ENCODE measurements around the gene RAB6B.

Gene RAB6B

GRCh38 chr3:133831966-133832801 lies 63.5 kb downstream of the RAB6B start:
- no peaks in the 10 kb centered on the region for H3K9me3 ChIP-seq (ENCODE audit: control insufficient read depth in 5 of 5, low read length in 5 of 5)

GRCh38 chr3:133830071-133830470 lies 65.6 kb downstream of the RAB6B start:
- no peak overlapping the region for H3K4me3 ChIP-seq (ENCODE audit: low read depth in 1 of 5, low read length in 5 of 5)
- H3K36me3 ChIP-seq (ENCODE audit: control insufficient read depth in 5 of 5, insufficient read depth in 5 of 5, low read length in 5 of 5), result peaks cover 0 to 25% (median 5%) of the 10 kb centered on the region in 5 donors
- H3K27me3 ChIP-seq (ENCODE audit: control insufficient read depth in 5 of 5, insufficient read depth in 4 of 5, low read length in 5 of 5), result no peaks in the 10 kb centered on the region
- H3K9me3 ChIP-seq (ENCODE audit: control insufficient read depth in 5 of 5, low read length in 5 of 5), result no peaks in the 10 kb centered on the region
- no peaks in the 10 kb centered on the region for H3K4me1 ChIP-seq (ENCODE audit: control insufficient read depth in 5 of 5, insufficient read depth in 5 of 5, low read length in 5 of 5)
- no peak overlapping the region for H3K9ac ChIP-seq (ENCODE audit: low read length in 5 of 5)
- no peak overlapping the region for H3K27ac ChIP-seq (ENCODE audit: low read depth, low read length)

More at GRCh38 chr3:133831966-133832801, 63.5 kb downstream of the RAB6B start:
- Histone ChIP-seq H3K27me3 (ENCODE audit: control insufficient read depth in 5 of 5, insufficient read depth in 4 of 5, low read length in 5 of 5) (no peaks in the 10 kb centered on the region), H3K36me3 (ENCODE audit: control insufficient read depth in 5 of 5, insufficient read depth in 5 of 5, low read length in 5 of 5) (peaks cover 0 to 27% (median 11%) of the 10 kb centered on the region in 5 donors), H3K27ac (ENCODE audit: low read depth, low read length) (no peak overlapping the region), H3K4me3 (ENCODE audit: low read depth in 1 of 5, low read length in 5 of 5) (no peak overlapping the region), H3K4me1 (ENCODE audit: control insufficient read depth in 5 of 5, insufficient read depth in 5 of 5, low read length in 5 of 5) (no peaks in the 10 kb centered on the region), H3K9ac (ENCODE audit: low read length in 5 of 5) (no peak overlapping the region)

- Histone ChIP-seq H3K4me1 (ENCODE audit: control insufficient read depth in 5 of 5, insufficient read depth in 5 of 5, low read length in 5 of 5) (no peaks in the 10 kb centered on the region), H3K27me3 (ENCODE audit: control insufficient read depth in 5 of 5, insufficient read depth in 4 of 5, low read length in 5 of 5) (no peaks in the 10 kb centered on the region), H3K27ac (ENCODE audit: low read depth, low read length) (no peak overlapping the region), H3K4me3 (ENCODE audit: low read depth in 1 of 5, low read length in 5 of 5) (no peak overlapping the region), H3K36me3 (ENCODE audit: control insufficient read depth in 5 of 5, insufficient read depth in 5 of 5, low read length in 5 of 5) (peaks cover 0 to 27% (median 11%) of the 10 kb centered on the region in 5 donors), H3K9ac (ENCODE audit: low read length in 5 of 5) (no peak overlapping the region), H3K9me3 (ENCODE audit: control insufficient read depth in 5 of 5, low read length in 5 of 5) (no peaks in the 10 kb centered on the region)
These were observed 66.4 kb downstream of the RAB6B start for GRCh38 chr3:133829310-133829707.

GRCh38 chr3:133828576-133829309 lies 66.9 kb downstream of the RAB6B start:
- Histone ChIP-seq H3K9ac (ENCODE audit: low read length in 5 of 5) (no peak overlapping the region), H3K4me1 (ENCODE audit: control insufficient read depth in 5 of 5, insufficient read depth in 5 of 5, low read length in 5 of 5) (no peaks in the 10 kb centered on the region), H3K9me3 (ENCODE audit: control insufficient read depth in 5 of 5, low read length in 5 of 5) (no peaks in the 10 kb centered on the region), H3K27ac (ENCODE audit: low read depth, low read length) (no peak overlapping the region), H3K36me3 (ENCODE audit: control insufficient read depth in 5 of 5, insufficient read depth in 5 of 5, low read length in 5 of 5) (peaks cover 0 to 28% (median 16%) of the 10 kb centered on the region in 5 donors), H3K4me3 (ENCODE audit: low read depth in 1 of 5, low read length in 5 of 5) (no peak overlapping the region), H3K27me3 (ENCODE audit: control insufficient read depth in 5 of 5, insufficient read depth in 4 of 5, low read length in 5 of 5) (no peaks in the 10 kb centered on the region)

- no peak overlapping the region for H3K9ac ChIP-seq (ENCODE audit: low read length in 5 of 5)
These were observed 68.0 kb downstream of the RAB6B start for GRCh38 chr3:133827684-133828083.

GRCh38 chr3:133827136-133827535 lies 68.5 kb downstream of the RAB6B start:
- no peak overlapping the region for H3K27ac ChIP-seq (ENCODE audit: low read depth, low read length)
- no peaks in the 10 kb centered on the region for H3K4me1 ChIP-seq (ENCODE audit: control insufficient read depth in 5 of 5, insufficient read depth in 5 of 5, low read length in 5 of 5)
- no peaks in the 10 kb centered on the region for H3K9me3 ChIP-seq (ENCODE audit: control insufficient read depth in 5 of 5, low read length in 5 of 5)
- H3K4me3 ChIP-seq (ENCODE audit: low read depth in 1 of 5, low read length in 5 of 5), result no peak overlapping the region
- H3K36me3 ChIP-seq (ENCODE audit: control insufficient read depth in 5 of 5, insufficient read depth in 5 of 5, low read length in 5 of 5), result peaks cover 2 to 30% (median 19%) of the 10 kb centered on the region in 5 donors
- H3K27me3 ChIP-seq (ENCODE audit: control insufficient read depth in 5 of 5, insufficient read depth in 4 of 5, low read length in 5 of 5), result no peaks in the 10 kb centered on the region
- no peak overlapping the region for H3K9ac ChIP-seq (ENCODE audit: low read length in 5 of 5)

More at GRCh38 chr3:133827684-133828083, 68.0 kb downstream of the RAB6B start:
- Histone ChIP-seq H3K4me3 (ENCODE audit: low read depth in 1 of 5, low read length in 5 of 5) (no peak overlapping the region), H3K4me1 (ENCODE audit: control insufficient read depth in 5 of 5, insufficient read depth in 5 of 5, low read length in 5 of 5) (no peaks in the 10 kb centered on the region), H3K36me3 (ENCODE audit: control insufficient read depth in 5 of 5, insufficient read depth in 5 of 5, low read length in 5 of 5) (peaks cover 1 to 26% (median 17%) of the 10 kb centered on the region in 5 donors), H3K27ac (ENCODE audit: low read depth, low read length) (no peak overlapping the region), H3K27me3 (ENCODE audit: control insufficient read depth in 5 of 5, insufficient read depth in 4 of 5, low read length in 5 of 5) (no peaks in the 10 kb centered on the region), H3K9me3 (ENCODE audit: control insufficient read depth in 5 of 5, low read length in 5 of 5) (no peaks in the 10 kb centered on the region)

- no peaks in the 10 kb centered on the region for H3K9me3 ChIP-seq (ENCODE audit: control insufficient read depth in 5 of 5, low read length in 5 of 5)
- H3K4me1 ChIP-seq (ENCODE audit: control insufficient read depth in 5 of 5, insufficient read depth in 5 of 5, low read length in 5 of 5), result peaks cover 0 to 9% (median 6%) of the 10 kb centered on the region in 5 donors
- no peak overlapping the region for H3K27ac ChIP-seq (ENCODE audit: low read depth, low read length)
- H3K9ac ChIP-seq (ENCODE audit: low read length in 5 of 5), result no peak overlapping the region
- H3K4me3 ChIP-seq (ENCODE audit: low read depth in 1 of 5, low read length in 5 of 5), result no peak overlapping the region
- H3K36me3 ChIP-seq (ENCODE audit: control insufficient read depth in 5 of 5, insufficient read depth in 5 of 5, low read length in 5 of 5), result peaks cover 2 to 40% (median 23%) of the 10 kb centered on the region in 5 donors
- no peaks in the 10 kb centered on the region for H3K27me3 ChIP-seq (ENCODE audit: control insufficient read depth in 5 of 5, insufficient read depth in 4 of 5, low read length in 5 of 5)
These were observed 69.5 kb downstream of the RAB6B start for GRCh38 chr3:133825969-133826727.

- no peak overlapping the region for H3K4me3 ChIP-seq (ENCODE audit: low read depth in 1 of 5, low read length in 5 of 5)
- H3K27ac ChIP-seq (ENCODE audit: low read depth, low read length), result no peak overlapping the region
- H3K4me1 ChIP-seq (ENCODE audit: control insufficient read depth in 5 of 5, insufficient read depth in 5 of 5, low read length in 5 of 5), result peaks cover 0 to 12% (median 9%) of the 10 kb centered on the region in 5 donors
- no peaks in the 10 kb centered on the region for H3K27me3 ChIP-seq (ENCODE audit: control insufficient read depth in 5 of 5, insufficient read depth in 4 of 5, low read length in 5 of 5)
- H3K9me3 ChIP-seq (ENCODE audit: control insufficient read depth in 5 of 5, low read length in 5 of 5), result no peaks in the 10 kb centered on the region
- peaks cover 5 to 51% (median 33%) of the 10 kb centered on the region in 5 donors for H3K36me3 ChIP-seq (ENCODE audit: control insufficient read depth in 5 of 5, insufficient read depth in 5 of 5, low read length in 5 of 5)
- no peak overlapping the region for H3K9ac ChIP-seq (ENCODE audit: low read length in 5 of 5)
These were observed 70.7 kb downstream of the RAB6B start for GRCh38 chr3:133824961-133825485.

GRCh38 chr3:133821767-133822638 lies 73.7 kb downstream of the RAB6B start:
- Histone ChIP-seq H3K27ac (ENCODE audit: low read depth, low read length) (no peak overlapping the region), H3K27me3 (ENCODE audit: control insufficient read depth in 5 of 5, insufficient read depth in 4 of 5, low read length in 5 of 5) (no peaks in the 10 kb centered on the region), H3K9me3 (ENCODE audit: control insufficient read depth in 5 of 5, low read length in 5 of 5) (no peaks in the 10 kb centered on the region), H3K9ac (ENCODE audit: low read length in 5 of 5) (no peak overlapping the region), H3K36me3 (ENCODE audit: control insufficient read depth in 5 of 5, insufficient read depth in 5 of 5, low read length in 5 of 5) (peaks cover 17 to 70% (median 51%) of the 10 kb centered on the region in 5 donors), H3K4me1 (ENCODE audit: control insufficient read depth in 5 of 5, insufficient read depth in 5 of 5, low read length in 5 of 5) (peaks cover 0 to 12% (median 9%) of the 10 kb centered on the region in 5 donors), H3K4me3 (ENCODE audit: low read depth in 1 of 5, low read length in 5 of 5) (no peak overlapping the region)
